Stimulated activated naive CD8-positive, alpha-beta T cell treated with anti-CD3 and anti-CD28 coated beads, Interleukin-15, Interleukin-2, amounts not matched to agents 100 ng/mL and 50 ng/mL, for 24 hours (primary cell): Measurements from ENCODE around the gene SH3RF3.
"Not testable (repeated sequence)": the region's sequence is repeated elsewhere in the genome, so short reads cannot be mapped to it uniquely, and the experiment has no call there.

ENCODE experiments used
- H3K27ac Mint-ChIP-seq: one replicate; pipeline ENCODE4 v1.8.0; 2021; ENCODE audit warnings: mild to moderate bottlenecking, mixed read lengths
- H3K27me3 Mint-ChIP-seq: one replicate; pipeline ENCODE4 v1.8.0; 2021; ENCODE audit warnings: mixed read lengths
- H3K36me3 Mint-ChIP-seq: one replicate; pipeline ENCODE4 v1.8.0; 2021; ENCODE audit warnings: low read depth, mixed read lengths
- H3K4me1 Mint-ChIP-seq: one replicate; pipeline ENCODE4 v1.8.0; 2021; ENCODE audit warnings: low read depth, mixed read lengths
- H3K4me3 Mint-ChIP-seq: one replicate; pipeline ENCODE4 v1.8.0; 2021; ENCODE audit warnings: mild to moderate bottlenecking, mixed read lengths
- H3K9me3 Mint-ChIP-seq: one replicate; pipeline ENCODE4 v1.8.0; 2021; ENCODE audit warnings: mixed read lengths

SH3RF3 gene

GRCh38 chr2:109532728-109533076 lies 403.7 kb downstream of the SH3RF3 start:
- H3K27me3 Mint-ChIP-seq: peaks cover 5% of the 10 kb centered on the region
- no peak overlapping the region for H3K27ac Mint-ChIP-seq
- H3K4me1 Mint-ChIP-seq: no peaks in the 10 kb centered on the region
- H3K36me3 Mint-ChIP-seq: no peaks in the 10 kb centered on the region
- H3K4me3 Mint-ChIP-seq: no peak overlapping the region
- no peaks in the 10 kb centered on the region for H3K9me3 Mint-ChIP-seq

- Mint-ChIP-seq H3K9me3 (no peaks in the 10 kb centered on the region), H3K27me3 (peaks cover 4% of the 10 kb centered on the region), H3K4me3 (no peak overlapping the region), H3K27ac (no peak overlapping the region), H3K36me3 (no peaks in the 10 kb centered on the region), H3K4me1 (no peaks in the 10 kb centered on the region)
Observed at GRCh38 chr2:109533823-109534222, 404.8 kb downstream of the SH3RF3 start.

GRCh38 chr2:109535217-109535946 lies 406.4 kb downstream of the SH3RF3 start:
- Mint-ChIP-seq H3K4me3 (no peak overlapping the region), H3K4me1 (no peaks in the 10 kb centered on the region), H3K9me3 (no peaks in the 10 kb centered on the region), H3K27me3 (peaks cover 4% of the 10 kb centered on the region), H3K27ac (no peak overlapping the region), H3K36me3 (no peaks in the 10 kb centered on the region)

GRCh38 chr2:109536556-109536955 lies 407.6 kb downstream of the SH3RF3 start:
- H3K4me1 Mint-ChIP-seq, H3K9me3 Mint-ChIP-seq, H3K36me3 Mint-ChIP-seq, H3K4me3 Mint-ChIP-seq, H3K27ac Mint-ChIP-seq, H3K27me3 Mint-ChIP-seq: not testable (repeated sequence)

GRCh38 chr2:109537565-109538222 lies 408.7 kb downstream of the SH3RF3 start:
- no peaks in the 10 kb centered on the region for H3K4me1 Mint-ChIP-seq
- H3K27me3 Mint-ChIP-seq: peaks cover 4% of the 10 kb centered on the region
- H3K4me3 Mint-ChIP-seq: no peak overlapping the region
- H3K36me3 Mint-ChIP-seq: no peaks in the 10 kb centered on the region
- no peaks in the 10 kb centered on the region for H3K9me3 Mint-ChIP-seq
- no peak overlapping the region for H3K27ac Mint-ChIP-seq

GRCh38 chr2:109538546-109538945 lies 409.5 kb downstream of the SH3RF3 start:
- Mint-ChIP-seq H3K27me3 (peaks cover 4% of the 10 kb centered on the region), H3K4me1 (no peaks in the 10 kb centered on the region), H3K36me3 (no peaks in the 10 kb centered on the region), H3K4me3 (no peak overlapping the region), H3K9me3 (no peaks in the 10 kb centered on the region), H3K27ac (no peak overlapping the region)

GRCh38 chr2:109542384-109542783 lies 413.4 kb downstream of the SH3RF3 start:
- Mint-ChIP-seq H3K27ac (no peak overlapping the region), H3K9me3 (no peaks in the 10 kb centered on the region), H3K4me3 (no peak overlapping the region), H3K36me3 (no peaks in the 10 kb centered on the region), H3K4me1 (no peaks in the 10 kb centered on the region), H3K27me3 (no peaks in the 10 kb centered on the region)

GRCh38 chr2:109545828-109546713 lies 417.1 kb downstream of the SH3RF3 start:
- Mint-ChIP-seq H3K27ac (no peak overlapping the region), H3K4me1 (peaks cover 7% of the 10 kb centered on the region), H3K36me3 (no peaks in the 10 kb centered on the region), H3K9me3 (no peaks in the 10 kb centered on the region), H3K4me3 (no peak overlapping the region), H3K27me3 (no peaks in the 10 kb centered on the region)

- Mint-ChIP-seq H3K4me1 (peaks cover 7% of the 10 kb centered on the region), H3K27me3 (no peaks in the 10 kb centered on the region), H3K4me3 (no peak overlapping the region), H3K27ac (no peak overlapping the region), H3K36me3 (no peaks in the 10 kb centered on the region), H3K9me3 (no peaks in the 10 kb centered on the region)
Observed at GRCh38 chr2:109547280-109547679, 418.3 kb downstream of the SH3RF3 start.

GRCh38 chr2:109549016-109549590 lies 420.1 kb downstream of the SH3RF3 start:
- no peaks in the 10 kb centered on the region for H3K36me3 Mint-ChIP-seq
- no peak overlapping the region for H3K4me3 Mint-ChIP-seq
- H3K9me3 Mint-ChIP-seq: no peaks in the 10 kb centered on the region
- H3K27me3 Mint-ChIP-seq: no peaks in the 10 kb centered on the region
- no peak overlapping the region for H3K27ac Mint-ChIP-seq
- peaks cover 7% of the 10 kb centered on the region for H3K4me1 Mint-ChIP-seq
